Stomach (tissue), 4 donors: ENCODE measurements around the gene COG5.

Source experiments
- CTCF ChIP-seq, 7 experiments: fragments of 450-650 bp in 4 of 7; fragments of 200-600 bp in 3 of 7; sonication (generic) in 3 of 7; IDR thresholded peaks; one replicate each; pipeline ENCODE4 v1.5.1; 2016 to 2019; ENCODE audit warnings: antibody characterized with exemption in 7 of 7, control low read depth in 2 of 7, mild to moderate bottlenecking in 1 of 7
- EP300 ChIP-seq: sonication (generic); formaldehyde crosslinking; IDR thresholded peaks from one replicate; pipeline ENCODE4 v1.6.1; 2017; ENCODE audit warnings: antibody characterized with exemption
- POLR2A ChIP-seq, 4 donors: fragments of 450-650 bp; IDR thresholded peaks; one replicate each; pipeline ENCODE4 v1.6.1; 2016; ENCODE audit warnings: antibody characterized with exemption in 4 of 4, control low read depth in 2 of 4, mild to moderate bottlenecking in 1 of 4, moderate library complexity in 1 of 4

DNA sequence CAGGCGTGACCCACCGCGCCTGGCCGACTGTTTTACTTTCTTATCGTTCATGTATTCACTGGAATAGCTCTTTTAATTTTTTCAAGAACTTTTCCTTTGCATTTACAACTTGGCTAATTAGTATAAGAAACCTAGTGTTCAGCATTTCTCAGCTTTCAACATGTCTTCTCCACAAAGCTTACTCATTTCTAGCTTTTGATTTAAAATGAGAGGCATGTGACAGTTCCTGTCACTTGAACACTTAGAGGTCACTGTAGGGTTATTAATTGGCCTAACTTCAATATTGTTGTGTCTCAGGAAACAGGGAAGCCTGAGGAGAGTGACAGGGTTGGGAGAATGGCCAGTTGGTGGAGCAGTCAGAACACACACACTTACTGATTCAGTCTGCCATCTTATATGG, 218.9 kb downstream of the COG5 start:
- TF ChIP-seq CTCF (IDR thresholded peaks at IDR 0.05) (no peak), POLR2A (IDR thresholded peaks at IDR 0.05) (no peak), EP300 (no peak)
